SK-N-MC (cell line): ENCODE measurements around the gene PGAM5.

Experiments
- EZH2 ChIP-seq: fragments of 200-600 bp; sonication (generic); IDR thresholded peaks from one replicate; pipeline ENCODE4 v1.6.1; 2017; ENCODE audit warnings: antibody characterized with exemption
- FOXP2 ChIP-seq: optimal IDR thresholded peaks from 2 replicates; pipeline ENCODE3; 2011; ENCODE audit warnings: mild to moderate bottlenecking, moderate library complexity; ENCODE audit not compliant: insufficient read depth; ENCODE audit errors: extremely low read length, control extremely low read depth
- POLR2AphosphoS5 ChIP-seq: IDR thresholded peaks from 2 replicates; pipeline ENCODE4 v1.6.1; 2012; ENCODE audit warnings: mild to moderate bottlenecking, low read depth, low read length, borderline replicate concordance

DNA sequence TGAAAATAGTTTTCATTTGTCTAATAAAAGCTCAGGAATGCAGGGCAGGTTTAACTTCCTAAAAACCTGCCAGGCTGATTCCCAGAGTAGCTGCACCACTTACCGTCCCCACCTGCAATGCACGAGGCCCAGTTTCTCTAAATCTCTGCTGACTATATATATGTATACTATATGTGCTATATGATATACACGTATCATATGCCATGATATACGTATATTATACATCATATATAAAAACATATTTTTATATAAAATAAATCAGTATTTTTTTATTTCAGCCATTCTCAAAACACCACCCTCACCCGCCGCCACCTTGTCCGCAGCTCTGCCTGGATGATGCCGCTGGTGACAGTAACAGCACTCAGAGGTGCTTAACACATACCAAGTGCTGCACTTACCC, 48.7 kb downstream of the PGAM5 start:
- TF ChIP-seq EZH2 (no peak), FOXP2 (no peak), POLR2AphosphoS5 (no peak)
